HEK293 (cell line): ENCODE data around the gene PEG3.
"Not testable (repeated sequence)": the region's sequence is repeated elsewhere in the genome, so short reads cannot be mapped to it uniquely, and the experiment has no call there.

ENCODE experiments used
- CTCF ChIA-PET: fragments of 350-600 bp; formaldehyde crosslinking; extraction: SDS; loops from one replicate; lab custom pipeline; 2021; ENCODE audit warnings: antibody characterized with exemption; lab: Yijun Ruan, JAX
- POLR2A ChIA-PET: fragments of 300-600 bp; formaldehyde crosslinking; extraction: SDS; loops from one replicate; lab custom pipeline; 2020; ENCODE audit warnings: antibody characterized with exemption, inconsistent platforms; lab: Yijun Ruan, JAX
- H3K27ac ChIP-seq: fragments of 200-500 bp; sonication (Bioruptor generic); 2 replicates; pipeline ENCODE4 v1.5.1; 2014; ENCODE audit warnings: low read depth, low read length, control low read depth, inconsistent platforms; ENCODE audit errors: extremely low read depth
- H3K36me3 ChIP-seq, 2 experiments: fragments of 200-500 bp in 1 of 2; sonication (Bioruptor generic) in 1 of 2; 1 replicate in 1 of 2; 2 replicates in 1 of 2; pipeline ENCODE4 v1.5.1; 2014 to 2017; ENCODE audit warnings: inconsistent platforms in 2 of 2, low read length in 2 of 2; ENCODE audit not compliant: control insufficient read depth in 2 of 2, insufficient read depth in 1 of 2
- H3K4me1 ChIP-seq: fragments of 200-500 bp; sonication (Bioruptor generic); 2 replicates; pipeline ENCODE4 v1.5.1; 2014; ENCODE audit warnings: mild to moderate bottlenecking, low read length, inconsistent platforms; ENCODE audit not compliant: control insufficient read depth, insufficient read depth
- H3K4me3 ChIP-seq: 2 replicates; pipeline ENCODE4 v1.5.1; 2011; ENCODE audit warnings: low read depth, mild to moderate bottlenecking, control low read depth, low read length, moderate library complexity
- H3K9me3 ChIP-seq: fragments of 200-500 bp; sonication (Bioruptor generic); 2 replicates; pipeline ENCODE4 v1.5.1; 2014; ENCODE audit warnings: low read depth, low read length, inconsistent platforms; ENCODE audit not compliant: control insufficient read depth, insufficient read depth
- GLIS2 ChIP-seq: fragments of 450-650 bp; formaldehyde crosslinking; IDR thresholded peaks from 2 replicates; pipeline ENCODE4 v1.5.1; 2016; ENCODE audit warnings: missing biosample characterization, missing genetic modification characterization
- KLF7 ChIP-seq: fragments of 450-650 bp; formaldehyde crosslinking; IDR thresholded peaks from 2 replicates; pipeline ENCODE4 v1.5.1; 2016; ENCODE audit warnings: missing biosample characterization, missing genetic modification characterization, borderline replicate concordance
- SP3 ChIP-seq: fragments of 450-650 bp; formaldehyde crosslinking; IDR thresholded peaks from 2 replicates; pipeline ENCODE4 v1.5.1; 2016; ENCODE audit warnings: missing biosample characterization, missing genetic modification characterization
- ZBTB21 ChIP-seq: fragments of 450-650 bp; formaldehyde crosslinking; IDR thresholded peaks from 2 replicates; pipeline ENCODE4 v1.5.1; 2017; ENCODE audit warnings: missing biosample characterization, missing genetic modification characterization
- ZNF248 ChIP-seq: fragments of 450-650 bp; formaldehyde crosslinking; IDR thresholded peaks from 2 replicates; pipeline ENCODE4 v1.5.1; 2017; ENCODE audit warnings: missing biosample characterization, missing genetic modification characterization
- ZNF366 ChIP-seq: fragments of 450-650 bp; formaldehyde crosslinking; conservative IDR thresholded peaks from 2 replicates; pipeline ENCODE4 v1.5.1; 2016; ENCODE audit warnings: missing biosample characterization, missing genetic modification characterization
- ZNF629 ChIP-seq: fragments of 450-650 bp; formaldehyde crosslinking; IDR thresholded peaks from 2 replicates; pipeline ENCODE4 v1.5.1; 2017; ENCODE audit warnings: missing biosample characterization, missing genetic modification characterization
- ZNF660 ChIP-seq: fragments of 450-650 bp; IDR thresholded peaks from 2 replicates; pipeline ENCODE4 v1.5.1; 2018; ENCODE audit warnings: missing biosample characterization, mild to moderate bottlenecking, missing genetic modification characterization
- ZNF707 ChIP-seq: fragments of 450-650 bp; formaldehyde crosslinking; IDR thresholded peaks from 2 replicates; pipeline ENCODE4 v1.5.1; 2016; ENCODE audit warnings: missing biosample characterization, missing genetic modification characterization
- ZSCAN18 ChIP-seq: fragments of 450-650 bp; formaldehyde crosslinking; IDR thresholded peaks from 2 replicates; pipeline ENCODE4 v1.5.1; 2016; ENCODE audit warnings: missing biosample characterization, missing genetic modification characterization
- ZSCAN23 ChIP-seq: fragments of 450-650 bp; formaldehyde crosslinking; IDR thresholded peaks from 2 replicates; pipeline ENCODE4 v1.5.1; 2016; ENCODE audit warnings: missing biosample characterization, missing genetic modification characterization
- TF ChIP-seq, protein P1 (sequence below): fragments of 450-650 bp; formaldehyde crosslinking; IDR thresholded peaks from 2 replicates; pipeline ENCODE4 v1.5.1; 2016; ENCODE audit warnings: missing biosample characterization, missing genetic modification characterization
- TF ChIP-seq, protein P2 (sequence below): fragments of 450-650 bp; formaldehyde crosslinking; IDR thresholded peaks from 2 replicates; pipeline ENCODE4 v1.5.1; 2016; ENCODE audit warnings: missing biosample characterization, missing genetic modification characterization

Gene PEG3

DNA sequence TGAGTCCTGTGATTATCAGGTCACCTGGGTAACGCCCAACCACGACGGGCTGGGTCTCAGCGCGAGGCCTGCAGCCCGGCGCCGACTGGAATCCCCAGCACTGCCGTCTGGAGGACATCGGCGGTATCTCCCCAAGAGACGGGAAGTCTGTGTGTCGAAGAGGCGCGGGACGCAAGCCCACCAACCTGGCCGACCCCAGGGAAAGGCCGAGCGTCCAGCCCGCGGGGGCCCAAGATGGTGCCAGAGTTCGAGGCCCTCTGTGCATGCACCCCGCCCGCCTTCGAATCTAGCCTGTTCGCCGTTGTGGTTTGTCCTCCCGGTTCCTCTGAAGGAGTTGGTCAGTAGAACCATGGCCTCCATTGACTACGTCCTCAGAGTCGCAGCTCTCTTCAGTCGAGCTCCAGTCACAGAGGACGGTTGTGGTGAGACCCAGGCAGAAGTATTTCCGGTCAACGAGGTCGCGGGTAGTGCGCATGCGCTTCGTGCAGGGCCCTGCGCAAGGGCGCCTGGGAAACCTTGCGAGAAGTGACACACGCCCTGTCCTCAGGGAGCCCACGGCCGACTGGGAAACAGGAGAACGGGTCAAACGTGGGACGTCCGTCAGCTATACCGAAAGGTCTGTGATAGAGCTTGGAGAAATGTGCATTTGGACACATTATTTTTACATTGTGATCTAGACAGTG lies 24.1 kb upstream of the PEG3 start:
- CTCF ChIA-PET, result no interaction called here
- H3K4me1 ChIP-seq, result no peaks in the 10 kb centered on the region
- POLR2A ChIA-PET, result no interaction called here
- TF ChIP-seq ZNF366 (tag by site-specific recombination), result no peak
- TF ChIP-seq GLIS2, result no peak
- no peaks in the 10 kb centered on the region for H3K36me3 ChIP-seq
- peaks cover 2% of the 10 kb centered on the region; the same call in 1 of the 2 replicates for H3K9me3 ChIP-seq
- H3K27ac ChIP-seq, result no peak overlapping the region
- H3K4me3 ChIP-seq, result no peak overlapping the region

- Histone ChIP-seq H3K36me3 (no peaks in the 10 kb centered on the region), H3K27ac (no peak overlapping the region), H3K9me3 (peaks cover 2% of the 10 kb centered on the region; the same call in 1 of the 2 replicates), H3K4me3 (no peak overlapping the region), H3K4me1 (no peaks in the 10 kb centered on the region)
- ChIA-PET CTCF (no interaction called here), POLR2A (no interaction called here)
- TF ChIP-seq KLF7 (no peak), ZNF248 (tag by site-specific recombination) (no peak), SP3 (tag by site-specific recombination) (no peak)
- TF ChIP-seq, protein P1, sequence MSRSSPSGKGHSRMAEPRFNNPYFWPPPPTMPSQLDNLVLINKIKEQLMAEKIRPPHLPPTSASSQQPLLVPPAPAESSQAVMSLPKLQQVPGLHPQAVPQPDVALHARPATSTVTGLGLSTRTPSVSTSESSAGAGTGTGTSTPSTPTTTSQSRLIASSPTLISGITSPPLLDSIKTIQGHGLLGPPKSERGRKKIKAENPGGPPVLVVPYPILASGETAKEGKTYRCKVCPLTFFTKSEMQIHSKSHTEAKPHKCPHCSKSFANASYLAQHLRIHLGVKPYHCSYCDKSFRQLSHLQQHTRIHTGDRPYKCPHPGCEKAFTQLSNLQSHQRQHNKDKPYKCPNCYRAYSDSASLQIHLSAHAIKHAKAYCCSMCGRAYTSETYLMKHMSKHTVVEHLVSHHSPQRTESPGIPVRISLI, result no peak
- TF ChIP-seq, all 188 proteins: peak for 0
These were observed 22.2 kb upstream of the PEG3 start for GRCh38 chr19:56862741-56863140.

GRCh38 chr19:56860409-56860808 lies 19.9 kb upstream of the PEG3 start:
- H3K36me3 ChIP-seq, H3K9me3 ChIP-seq, H3K4me3 ChIP-seq, POLR2A ChIA-PET, H3K4me1 ChIP-seq, H3K27ac ChIP-seq: not testable (repeated sequence)
- CTCF ChIA-PET, result interaction anchor here (0.5 kb wide), 1 partner anchor 18 kb away, joined by 3 read pairs; no protein-coding TSS in a partner anchor

- Histone ChIP-seq H3K4me3 (no peak overlapping the region), H3K4me1 (no peaks in the 10 kb centered on the region), H3K36me3 (no peaks in the 10 kb centered on the region), H3K9me3 (peaks cover 2% of the 10 kb centered on the region; the same call in 1 of the 2 replicates)
- POLR2A ChIA-PET, result no interaction called here
- TF ChIP-seq ZBTB21 (no peak), ZNF707 (no peak), ZSCAN23 (tag by site-specific recombination) (no peak), ZNF660 (no peak), ZNF629 (no peak), ZSCAN18 (tag by site-specific recombination) (no peak)
- TF ChIP-seq, protein P2, sequence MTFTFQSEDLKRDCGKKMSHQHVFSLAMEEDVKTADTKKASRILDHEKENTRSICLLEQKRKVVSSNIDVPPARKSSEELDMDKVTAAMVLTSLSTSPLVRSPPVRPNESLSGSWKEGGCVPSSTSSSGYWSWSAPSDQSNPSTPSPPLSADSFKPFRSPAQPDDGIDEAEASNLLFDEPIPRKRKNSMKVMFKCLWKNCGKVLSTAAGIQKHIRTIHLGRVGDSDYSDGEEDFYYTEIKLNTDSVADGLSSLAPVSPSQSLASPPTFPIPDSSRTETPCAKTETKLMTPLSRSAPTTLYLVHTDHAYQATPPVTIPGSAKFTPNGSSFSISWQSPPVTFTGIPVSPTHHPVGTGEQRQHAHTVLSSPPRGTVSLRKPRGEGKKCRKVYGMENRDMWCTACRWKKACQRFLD (tag by site-specific recombination), result no peak
- TF ChIP-seq, protein P1, result no peak
- TF ChIP-seq, all 188 proteins: peak for 0
- CTCF ChIA-PET, result no interaction called here
- no peak overlapping the region for H3K27ac ChIP-seq
These were observed 17.5 kb upstream of the PEG3 start for GRCh38 chr19:56858026-56858425.
